Activated CD8-positive, alpha-beta memory T cell treated with anti-CD3 and anti-CD28 coated beads for 1 hour (primary cell): ENCODE data around the gene DLGAP1.

Source experiments
- DNase-seq, 2 donors: peaks; one replicate each; pipeline ENCODE4 v3.0.0-alpha.2; 2020; ENCODE audit warnings: low read depth in 1 of 2; ENCODE audit errors: extremely low read depth in 1 of 2

DLGAP1 gene

DNA sequence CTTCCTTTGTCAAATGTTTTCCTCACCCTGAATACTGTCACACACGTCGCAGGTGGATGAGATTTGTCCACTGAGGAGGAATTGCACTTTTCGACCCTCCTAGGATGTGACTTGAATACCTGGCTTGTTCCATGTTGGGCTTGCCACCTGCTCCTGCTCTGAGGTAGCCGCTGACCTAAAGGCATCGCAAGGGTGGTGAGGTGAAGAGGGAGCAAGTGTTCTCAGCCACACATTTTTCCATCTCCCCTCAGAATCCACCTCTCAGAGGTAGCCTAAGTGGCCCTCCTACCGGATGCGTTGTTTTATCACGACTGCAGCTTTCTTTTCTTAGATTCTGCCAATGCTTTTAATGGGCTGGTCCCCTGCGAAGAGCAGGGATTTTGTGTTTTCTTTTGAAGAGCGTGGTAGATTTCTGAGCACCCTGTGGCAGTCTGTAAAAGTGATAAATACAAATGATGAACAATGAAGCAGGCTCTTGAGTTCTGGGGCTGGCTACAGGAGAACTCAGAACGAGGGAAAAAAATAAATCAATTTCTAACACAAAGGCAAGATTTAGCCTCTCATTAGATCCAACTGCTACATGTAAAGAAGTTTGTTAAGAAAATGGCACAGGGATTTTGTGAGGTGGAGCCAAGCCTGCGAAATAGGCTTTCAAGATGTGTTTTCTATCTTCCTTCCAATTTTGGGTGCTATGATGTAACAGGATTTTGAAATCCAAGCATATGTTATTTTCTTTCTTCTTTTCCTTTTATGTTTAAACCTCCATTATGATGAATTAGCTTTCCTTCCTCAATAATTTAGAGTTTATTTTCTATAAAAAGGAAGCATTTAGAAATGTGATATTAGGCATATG is 618.4 kb downstream of the DLGAP1 start:
- DNase-seq, result no peak

DNA sequence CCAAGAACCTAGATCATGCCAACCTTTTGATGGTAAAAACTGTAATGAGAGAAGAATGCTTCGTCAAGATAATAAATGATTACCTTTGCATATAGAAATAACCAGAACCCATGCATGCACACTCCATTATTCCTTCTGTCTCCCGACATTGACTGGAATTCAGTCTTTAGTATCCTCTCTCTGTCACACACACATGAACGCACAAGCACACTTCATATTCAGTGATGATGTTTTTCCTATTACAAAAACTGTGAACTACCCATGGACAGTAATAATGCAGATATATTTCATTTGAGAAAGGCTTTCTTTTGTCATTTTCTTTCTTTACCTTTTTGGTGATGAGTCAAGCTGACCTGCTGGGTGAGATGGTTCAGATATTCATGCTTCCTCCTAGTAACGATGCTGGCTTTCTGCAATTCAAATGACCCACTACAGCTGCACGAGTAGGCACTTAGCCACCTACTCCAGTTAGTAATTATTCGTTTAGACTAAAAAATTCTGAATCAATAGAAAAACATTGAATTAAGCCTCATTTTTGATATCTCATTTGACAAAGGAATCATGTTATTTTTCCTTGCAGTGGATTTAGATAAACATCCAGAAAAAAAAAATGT is 623.0 kb downstream of the DLGAP1 start:
- no peak for DNase-seq

DNA sequence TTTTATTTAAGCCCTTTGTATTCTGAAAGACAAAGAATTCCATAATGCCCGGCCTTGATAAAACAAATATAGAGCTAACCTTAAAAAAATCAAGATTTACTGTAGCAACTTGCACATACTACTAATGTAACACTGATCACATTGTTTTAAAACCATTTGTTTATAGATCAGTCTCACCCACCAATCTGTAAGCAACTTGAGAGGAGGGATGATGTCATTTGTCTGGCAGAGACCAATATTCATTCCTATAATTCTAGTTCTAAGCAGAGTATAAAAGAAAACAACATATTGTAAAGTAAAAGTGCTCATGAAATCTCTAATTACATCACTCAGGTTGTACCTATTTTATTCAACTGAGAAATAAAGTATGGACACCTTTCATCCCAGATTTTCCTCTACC is 624.5 kb downstream of the DLGAP1 start:
- DNase-seq, result no peak

DNA sequence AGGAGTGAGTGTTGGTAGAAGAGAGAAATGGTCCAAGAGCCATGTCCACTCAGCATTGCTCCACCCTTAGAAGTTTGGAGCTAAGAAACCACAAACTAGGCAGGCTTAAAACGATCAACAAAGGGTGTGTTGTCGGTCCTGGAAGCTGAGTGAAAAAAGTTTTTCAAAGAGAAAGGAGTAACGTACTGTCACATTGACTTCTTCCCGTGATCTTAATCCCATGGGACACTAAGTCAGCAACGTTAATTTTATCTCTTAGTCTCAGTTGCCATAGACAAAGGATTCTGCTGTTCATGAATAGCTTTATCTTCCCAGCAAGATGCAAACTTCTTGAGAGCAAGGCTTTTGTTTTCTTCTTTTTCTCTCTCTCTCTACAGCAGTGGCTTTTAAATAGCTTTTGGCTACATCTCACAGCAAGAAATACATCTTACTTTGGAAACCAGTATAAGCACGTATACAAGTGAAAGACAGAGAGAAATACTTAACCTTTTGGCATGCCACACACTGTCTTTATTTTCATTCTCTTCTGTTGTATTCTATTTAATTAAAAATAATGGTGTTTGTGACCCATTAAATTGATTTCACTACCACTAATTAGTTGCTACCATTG is 627.8 kb downstream of the DLGAP1 start:
- DNase-seq, result no peak

DNA sequence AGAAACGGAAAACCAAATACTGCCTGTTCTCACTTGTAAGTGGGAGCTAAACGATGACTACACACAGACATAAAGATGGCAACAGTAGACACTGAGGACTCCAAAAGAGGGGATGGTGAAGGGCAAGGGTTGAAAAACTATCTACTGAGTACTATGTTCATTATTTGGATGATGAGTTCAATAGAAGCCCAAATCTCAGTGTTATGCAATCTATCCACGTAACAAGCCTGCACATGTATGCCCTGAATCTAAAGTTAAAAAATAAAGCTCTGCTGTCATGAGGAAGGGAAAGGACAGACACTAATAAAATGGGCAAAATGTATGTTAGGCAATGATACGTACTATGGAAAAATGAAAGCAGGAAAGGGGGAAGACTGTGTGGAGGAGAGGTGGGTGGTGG is 629.1 kb downstream of the DLGAP1 start:
- DNase-seq, result no peak

DNA sequence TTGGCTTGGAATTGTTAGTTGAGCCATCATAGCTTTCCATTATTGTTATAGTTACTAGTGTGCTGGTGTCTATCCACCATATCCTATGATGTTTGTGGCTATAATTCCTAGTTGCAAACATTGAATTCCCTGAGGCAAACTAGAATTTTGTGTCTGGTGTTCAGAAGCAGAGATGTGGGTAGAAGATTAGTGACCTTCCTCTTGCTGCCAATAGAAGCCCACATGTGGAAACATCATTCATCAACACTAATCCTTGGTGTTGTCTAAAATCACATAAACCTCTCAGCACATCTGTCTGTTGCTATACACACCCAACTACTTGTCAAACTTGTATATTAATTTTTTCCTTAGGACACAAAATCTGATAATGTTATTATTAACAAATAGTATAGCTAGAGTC is 631.0 kb downstream of the DLGAP1 start:
- no peak for DNase-seq

DNA sequence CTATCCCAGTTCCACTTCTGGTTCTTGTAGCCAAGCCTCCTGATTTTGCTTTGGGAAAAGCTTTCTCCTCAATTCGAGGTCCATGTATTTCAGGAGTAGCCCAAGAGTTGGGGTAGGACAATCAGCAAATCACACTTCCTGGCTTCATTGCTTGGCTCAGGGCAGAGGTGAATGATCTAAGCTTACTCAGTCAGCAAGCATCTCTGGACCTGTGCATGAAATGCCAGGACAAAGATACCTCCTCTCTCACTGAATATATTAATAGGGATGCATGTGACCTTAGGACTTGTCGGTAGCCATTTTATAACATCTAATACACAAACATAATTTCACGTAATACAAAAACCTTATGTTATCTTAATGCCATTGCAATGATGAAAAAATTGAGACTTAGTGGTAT is 632.0 kb downstream of the DLGAP1 start:
- DNase-seq, result no peak

DNA sequence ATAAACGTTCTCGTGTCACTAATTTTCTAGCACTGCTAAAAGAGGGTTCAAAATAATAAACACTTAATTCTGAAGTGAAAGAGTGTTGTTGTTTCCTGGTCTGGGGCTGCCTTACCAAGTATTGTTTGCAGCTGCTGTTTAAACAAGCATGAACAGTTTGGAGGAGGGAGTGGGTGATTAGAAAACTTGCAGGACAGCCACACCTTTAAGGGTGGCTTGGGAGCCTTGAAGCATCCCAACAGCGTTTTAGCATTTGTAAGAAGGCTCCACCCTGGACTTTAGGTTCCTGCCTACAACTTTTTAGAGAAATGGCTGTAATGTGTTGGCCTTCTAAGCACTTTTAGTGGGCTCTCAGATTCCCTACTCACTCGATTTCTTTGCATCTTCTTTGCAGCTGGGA is 633.6 kb downstream of the DLGAP1 start:
- no peak for DNase-seq

DNA sequence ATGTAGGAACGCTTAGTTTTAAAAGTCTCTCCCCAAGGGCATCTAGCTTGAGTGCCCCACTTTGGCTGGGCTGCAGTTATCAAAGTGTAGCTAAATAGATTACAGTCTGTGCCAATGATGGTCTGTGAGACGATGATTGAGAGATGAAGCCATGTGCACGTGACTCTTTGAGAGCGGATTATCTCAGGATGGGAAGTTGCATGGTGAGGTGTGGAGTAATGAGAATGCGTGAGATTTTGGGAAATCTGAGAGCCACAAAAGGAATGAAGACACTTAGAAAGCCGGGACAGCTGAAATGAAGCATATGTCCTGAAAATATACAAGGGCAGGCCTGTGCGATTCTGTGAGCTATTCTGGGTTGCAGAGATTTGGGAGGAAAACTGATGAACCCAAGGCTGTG is 635.1 kb downstream of the DLGAP1 start:
- no peak for DNase-seq

DNA sequence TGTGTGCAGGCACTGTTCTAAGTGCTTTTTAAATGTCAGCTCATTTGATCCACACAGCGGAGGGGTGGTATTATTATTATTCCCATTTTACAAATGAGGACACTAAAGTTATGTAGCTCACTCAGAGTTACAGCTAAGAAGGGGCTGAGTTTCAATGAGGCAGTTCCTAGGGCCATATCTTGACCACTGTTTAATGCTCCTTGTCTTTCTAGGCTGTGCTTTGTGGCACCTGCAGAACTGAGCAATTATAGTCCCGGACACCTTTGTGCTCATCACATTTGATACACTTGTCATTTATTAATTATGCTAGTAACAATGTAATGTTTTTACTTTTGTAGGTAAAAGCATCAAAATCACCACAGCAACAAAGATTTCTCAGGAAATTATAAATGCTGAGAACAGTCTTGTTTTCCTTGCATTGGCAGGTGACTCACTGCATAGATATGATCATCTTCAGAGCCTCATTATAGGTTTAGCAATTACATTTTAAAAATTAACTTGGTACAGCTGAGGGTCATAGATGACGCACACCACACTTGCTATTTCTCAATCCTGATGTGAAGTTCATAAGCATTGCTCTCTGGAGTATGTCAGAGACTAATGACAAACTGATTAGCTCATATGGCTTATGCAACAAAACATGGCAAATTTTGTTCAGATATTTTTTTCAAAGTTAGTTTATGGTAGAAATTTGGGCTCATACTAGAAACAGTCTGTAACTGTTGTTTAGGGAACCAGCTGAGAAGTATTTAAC is 638.3 kb downstream of the DLGAP1 start:
- DNase-seq, result no peak

DNA sequence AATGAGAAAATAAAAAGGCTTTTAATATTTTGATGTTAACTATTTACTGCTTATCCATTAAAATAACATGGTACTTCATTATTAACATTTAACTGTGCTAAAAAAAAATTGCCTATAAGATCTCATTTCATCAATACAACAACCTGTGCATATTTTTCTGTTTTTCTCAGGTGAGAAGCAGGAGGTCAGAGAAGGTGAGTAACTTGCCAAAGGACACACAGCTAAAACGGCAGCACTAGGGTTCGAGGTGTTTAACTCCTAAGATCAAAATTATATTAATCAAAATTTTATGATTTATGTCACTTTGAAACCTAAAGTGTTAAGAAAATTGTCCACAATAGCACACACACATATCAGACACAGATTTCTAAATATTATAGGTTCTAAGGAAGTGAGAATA is 639.1 kb downstream of the DLGAP1 start:
- DNase-seq, result no peak

DNA sequence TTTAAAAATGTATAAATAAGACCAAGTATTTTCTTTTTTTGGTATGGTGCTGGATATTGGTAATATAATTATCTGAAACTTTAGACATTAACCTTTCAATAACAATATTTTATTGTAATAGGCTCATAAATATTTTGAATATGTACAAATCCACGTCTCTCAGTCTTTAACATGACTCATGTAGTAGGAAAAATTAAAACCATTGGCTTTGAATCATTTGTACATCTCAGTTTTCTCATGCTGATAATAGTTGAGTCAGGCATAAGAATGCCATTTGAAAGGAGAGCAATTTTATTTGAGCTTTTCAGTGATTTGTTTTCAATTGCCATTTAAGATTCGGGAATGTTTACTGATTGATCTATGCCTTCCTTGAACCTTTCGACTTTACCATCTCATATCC is 640.3 kb downstream of the DLGAP1 start:
- no peak for DNase-seq

DNA sequence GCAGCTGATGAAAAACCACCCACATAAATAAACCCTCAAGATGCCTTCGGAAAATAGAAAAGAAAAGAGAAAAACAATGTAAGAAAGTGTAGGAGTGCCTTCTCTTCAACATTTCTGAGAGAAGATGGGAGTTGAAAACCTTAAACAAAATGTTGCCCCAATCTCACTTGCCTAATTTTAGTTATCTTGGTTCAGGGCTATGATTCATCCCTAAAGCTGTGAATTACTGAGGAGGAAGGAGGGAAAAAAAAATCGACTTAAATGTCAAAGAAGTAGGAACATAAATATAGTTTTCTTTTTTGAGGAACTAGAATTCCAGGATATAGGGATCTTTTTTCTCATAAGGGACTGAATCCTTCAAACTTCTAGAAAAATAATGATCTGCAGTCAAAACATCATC is 644.8 kb downstream of the DLGAP1 start:
- no peak for DNase-seq

DNA sequence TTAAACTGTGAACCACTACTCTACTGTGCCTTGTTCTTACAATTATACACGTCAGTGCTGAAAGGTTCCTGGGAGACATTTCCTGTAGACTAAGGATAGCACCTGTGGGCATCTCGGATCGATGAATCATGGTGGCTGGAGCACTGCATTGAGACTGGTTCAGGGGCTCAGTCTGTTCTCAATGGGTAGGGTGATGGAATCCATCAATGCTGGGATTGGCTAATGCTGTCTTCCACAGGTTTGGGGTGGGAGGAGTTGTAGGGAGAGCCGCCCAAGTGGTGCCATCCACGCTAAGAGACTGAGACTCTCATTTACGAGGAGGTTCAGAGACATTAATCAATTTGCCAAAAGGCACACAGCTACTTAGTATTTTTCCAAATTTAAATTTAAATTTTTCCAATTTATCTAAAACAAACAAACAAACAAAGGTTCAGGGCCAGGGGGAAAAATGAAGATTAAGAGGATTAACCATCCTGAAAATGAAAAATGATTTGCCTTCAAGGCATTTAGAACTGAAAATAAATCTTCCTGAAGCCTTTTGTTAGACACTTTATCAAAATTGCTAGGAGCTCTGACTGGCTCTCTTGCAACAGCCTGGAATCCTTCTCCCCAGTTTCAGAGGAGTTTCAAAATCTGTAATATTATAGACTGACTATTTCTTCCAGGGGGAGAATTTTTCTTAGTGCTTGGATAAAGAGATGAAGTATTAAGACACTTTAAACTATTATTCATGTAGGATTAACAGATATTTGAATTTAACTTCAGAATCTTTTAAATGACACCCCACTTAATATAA is 645.9 kb downstream of the DLGAP1 start:
- DNase-seq, result no peak

DNA sequence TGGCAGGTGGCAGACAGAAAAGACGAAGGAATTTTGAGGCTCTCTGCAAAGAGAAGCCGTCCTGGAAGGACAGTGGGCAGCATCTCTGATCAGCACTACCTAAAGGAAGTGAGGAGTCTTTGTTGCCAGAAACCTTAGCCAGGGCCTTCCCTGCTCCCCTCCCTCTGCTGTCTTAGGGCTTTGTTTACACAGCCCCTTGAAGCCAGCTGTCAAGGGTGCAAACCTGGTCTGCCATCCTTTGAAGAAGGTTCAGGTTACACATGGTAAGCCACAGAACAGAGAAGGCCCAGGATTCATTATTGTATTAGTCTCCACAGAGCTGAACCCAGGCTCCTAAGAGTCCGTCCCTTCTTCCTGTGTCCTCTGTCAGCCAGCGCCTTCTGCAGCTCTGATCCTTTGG is 648.5 kb downstream of the DLGAP1 start:
- no peak for DNase-seq

DNA sequence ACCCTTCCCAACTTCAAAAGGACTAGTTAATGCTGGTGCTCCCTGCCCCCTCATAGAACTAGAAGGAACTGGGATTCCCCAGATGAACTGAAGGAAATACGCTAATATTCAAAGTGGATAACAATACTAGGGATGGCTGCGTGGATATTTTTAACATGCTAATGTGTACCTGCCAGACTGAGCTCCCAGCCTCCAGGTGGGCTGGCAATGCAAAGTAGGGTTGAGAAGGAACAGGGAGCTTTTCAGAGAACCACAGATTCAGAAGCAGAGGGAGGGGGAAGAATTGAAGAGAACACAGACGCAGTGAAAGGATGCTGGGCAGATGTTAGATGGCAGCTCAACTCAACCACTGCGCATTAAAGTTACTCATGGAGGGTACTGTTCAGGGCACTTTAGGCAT is 650.8 kb downstream of the DLGAP1 start:
- no peak for DNase-seq

DNA sequence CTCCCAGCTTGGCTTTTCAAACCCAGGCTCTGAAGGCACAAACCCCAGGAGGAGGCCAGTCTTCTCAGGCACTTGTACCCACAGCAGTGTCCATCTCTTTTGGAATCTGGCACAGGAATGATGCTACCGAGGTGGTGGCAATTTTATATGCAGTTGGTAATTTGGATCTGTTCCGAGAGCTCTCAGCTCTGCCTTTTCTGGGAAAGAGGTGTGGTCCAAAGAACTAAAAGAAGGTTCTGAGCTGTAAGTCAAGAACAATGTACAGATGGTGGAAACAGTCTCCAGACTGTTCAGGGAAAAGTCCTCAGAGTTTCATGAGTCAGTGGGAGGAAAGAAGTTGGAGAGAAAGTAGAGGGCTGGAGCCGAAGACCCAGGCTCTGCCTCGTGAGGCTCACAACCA is 651.8 kb downstream of the DLGAP1 start:
- DNase-seq, result no peak

DNA sequence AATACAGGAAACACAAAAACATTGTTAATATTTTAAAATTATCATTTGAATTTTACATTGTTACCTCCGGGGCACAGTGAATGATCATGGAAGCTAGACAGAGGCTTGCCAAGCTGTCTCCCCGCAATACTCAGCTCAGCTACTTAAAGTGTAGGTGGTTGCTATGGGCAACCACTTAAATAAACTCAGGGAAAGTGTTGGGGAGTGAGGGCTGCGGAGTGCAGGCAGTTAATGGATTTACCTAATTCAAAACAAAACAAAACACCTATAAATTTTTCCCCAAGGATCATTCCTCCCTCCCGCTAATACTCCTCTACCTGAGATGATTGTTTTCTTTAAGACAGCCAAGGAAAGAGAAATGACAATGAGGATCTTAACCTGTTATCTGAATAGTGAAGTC is 655.6 kb downstream of the DLGAP1 start:
- no peak for DNase-seq

DNA sequence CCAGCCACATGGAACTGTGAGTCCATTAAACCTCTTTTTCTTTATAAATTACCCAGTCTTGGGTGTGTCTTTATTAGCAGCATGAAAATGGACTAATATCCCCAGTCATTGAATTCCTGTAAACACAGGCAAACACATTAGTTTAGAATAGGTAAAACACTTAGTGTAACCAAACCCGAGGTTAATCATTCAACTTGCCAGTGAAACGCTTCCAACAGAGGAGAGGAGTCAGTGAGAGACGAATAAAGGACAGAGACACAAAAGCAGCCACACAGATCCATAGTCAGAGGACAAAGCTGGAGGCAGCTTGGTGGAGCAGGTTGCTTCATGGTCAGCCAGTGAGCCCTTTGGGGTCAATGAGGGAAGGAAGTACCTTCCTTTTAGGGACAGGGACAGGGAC is 657.1 kb downstream of the DLGAP1 start:
- no peak for DNase-seq

DNA sequence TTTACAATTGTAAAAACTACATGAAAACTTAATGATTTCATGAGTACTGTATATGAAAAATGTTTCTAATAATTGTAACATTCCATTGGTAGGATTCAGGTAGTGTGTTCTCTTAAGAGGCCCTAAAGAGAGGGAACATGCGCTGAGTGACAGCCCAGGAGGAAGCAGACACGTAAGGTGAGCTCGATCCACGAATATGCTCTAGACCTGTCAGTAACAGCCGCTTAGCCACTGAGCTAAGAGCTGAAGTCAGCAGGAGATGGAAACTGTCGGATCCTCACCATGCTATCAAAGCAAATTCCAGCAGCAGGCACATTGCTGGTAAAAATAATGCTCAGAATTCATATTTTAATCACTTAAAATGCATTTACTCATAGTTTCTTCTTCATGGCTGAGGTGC is 658.7 kb downstream of the DLGAP1 start:
- DNase-seq, result no peak
